CD4-positive, alpha-beta T cell treated with Interleukin-4 for 1 hour (primary cell): Measurements from ENCODE around the gene HSBP1L1.

Source experiments
- DNase-seq, 2 donors: peaks; one replicate each; pipeline ENCODE4 v3.0.0-alpha.2; 2020 to 2022

The HSBP1L1 gene

DNA sequence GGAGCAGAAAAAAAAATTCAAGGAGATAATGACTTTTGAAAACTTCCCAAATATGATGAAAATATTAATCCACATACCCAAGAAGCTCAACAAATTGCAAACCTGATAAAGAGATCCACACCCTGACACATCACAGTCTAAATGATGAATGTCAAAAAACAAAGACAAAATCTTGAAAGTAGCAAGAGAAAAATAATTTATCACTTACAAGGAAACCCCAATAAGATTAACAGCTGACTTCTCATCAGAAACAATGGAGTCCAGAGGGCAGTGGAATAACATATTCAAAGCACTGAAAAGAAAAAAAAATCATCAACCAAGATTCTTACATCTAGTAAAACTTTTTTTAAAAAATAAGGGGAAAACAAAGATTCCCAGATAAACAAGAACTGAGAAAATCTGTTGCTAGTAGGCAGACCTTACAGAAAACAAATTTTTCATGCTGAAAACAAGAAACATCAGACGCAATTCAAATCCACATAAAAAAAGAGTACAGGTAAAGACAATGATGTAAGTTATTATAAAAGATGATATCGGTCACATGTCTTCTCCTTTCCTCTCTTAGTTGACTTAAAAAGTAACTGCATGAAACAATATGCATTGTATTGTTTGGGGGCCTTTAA, 34.3 kb upstream of the HSBP1L1 start:
- no peak for DNase-seq

DNA sequence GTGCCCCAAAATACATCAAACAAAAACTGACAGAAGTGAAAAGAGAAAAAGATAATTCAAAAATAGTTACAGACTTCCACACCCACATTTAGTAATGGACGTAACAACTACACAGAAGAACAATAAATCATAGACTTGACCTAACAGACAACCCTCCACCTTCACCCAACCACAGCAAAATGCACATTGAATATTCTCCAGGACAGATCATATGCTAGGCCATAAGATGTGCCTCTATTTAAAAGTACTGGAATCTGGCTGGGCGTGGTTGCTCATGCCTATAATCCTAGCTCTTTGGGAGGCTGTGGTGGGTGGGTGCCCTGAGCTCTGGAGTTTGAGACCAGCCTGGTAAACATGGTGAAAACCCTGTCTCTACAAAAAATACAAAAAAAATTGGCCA, 33.0 kb upstream of the HSBP1L1 start:
- DNase-seq: no peak

DNA sequence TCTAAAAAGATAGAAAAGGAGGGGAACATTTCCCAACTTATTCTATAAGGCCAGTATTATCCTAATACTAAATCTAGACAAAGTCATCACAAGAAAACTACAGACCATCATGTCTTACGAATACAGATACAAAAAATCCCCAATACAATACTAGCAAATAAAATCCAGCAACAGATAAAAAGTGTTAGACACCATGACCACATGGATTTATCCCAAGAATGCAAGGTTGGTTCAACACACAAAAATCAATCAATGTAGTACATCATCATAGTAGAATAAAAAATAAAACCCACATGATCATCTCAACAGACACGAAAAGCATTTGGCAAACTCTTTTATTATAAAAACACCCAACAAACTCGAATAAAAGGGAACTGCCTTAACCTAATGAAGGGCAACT, 31.5 kb upstream of the HSBP1L1 start:
- DNase-seq: no peak

DNA sequence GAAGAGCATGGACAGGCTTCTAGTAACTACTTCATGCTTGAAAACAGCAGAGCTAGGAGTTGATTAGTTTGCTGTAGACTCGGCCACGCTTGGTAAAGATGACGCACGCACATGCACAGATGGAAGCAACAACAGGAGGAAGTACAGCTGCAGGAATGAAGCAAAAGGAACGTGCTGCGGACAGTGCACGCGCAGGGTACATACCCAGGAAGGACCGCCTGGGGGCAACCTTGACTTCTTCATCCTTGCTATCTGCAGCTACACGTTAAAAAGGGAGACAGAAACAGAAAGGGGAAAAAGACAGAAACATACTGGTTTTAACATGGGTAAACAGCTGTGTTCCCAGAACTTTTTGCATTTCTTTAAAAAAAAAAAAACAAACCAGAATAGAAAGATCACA, 30.7 kb upstream of the HSBP1L1 start:
- DNase-seq: peak in 1 of 2 donors; percentile 8

DNA sequence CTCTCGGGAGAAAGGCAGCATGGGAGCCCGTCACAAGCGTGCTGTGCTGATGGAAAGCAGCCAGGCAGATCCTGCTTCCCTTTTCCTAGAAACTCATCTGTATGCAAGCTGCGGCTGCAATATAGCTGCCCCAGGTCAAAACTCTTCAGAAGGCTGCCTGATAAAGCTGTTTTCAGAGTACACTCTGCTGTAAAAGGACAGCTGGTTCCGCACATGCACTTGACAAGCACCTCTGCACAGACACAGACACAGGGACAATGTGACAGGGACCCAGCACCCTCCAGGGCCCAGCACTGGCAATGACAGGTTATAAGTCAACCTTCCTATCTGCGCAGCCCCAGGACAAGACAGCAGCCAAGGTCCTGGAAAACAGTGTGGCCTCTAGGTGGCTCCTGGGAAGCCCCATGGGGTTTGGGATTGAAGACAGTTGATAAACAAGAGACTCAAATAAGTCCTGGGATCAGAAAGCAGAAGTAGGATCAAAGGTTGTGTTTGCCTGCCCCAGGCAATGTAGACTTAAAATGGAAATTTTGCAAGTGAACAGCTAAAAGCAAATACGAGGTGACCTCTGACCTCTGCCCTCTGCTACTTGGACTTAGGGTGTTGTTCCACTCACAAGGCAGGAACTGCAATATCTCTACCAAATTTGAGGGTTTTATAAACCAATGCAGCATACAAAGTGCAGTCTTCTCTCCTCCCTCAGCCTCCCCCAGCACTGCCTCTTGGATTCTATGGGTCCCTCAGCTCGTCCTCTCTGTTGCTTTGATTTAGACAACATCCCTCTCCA, 29.9 kb upstream of the HSBP1L1 start:
- DNase-seq: no peak

DNA sequence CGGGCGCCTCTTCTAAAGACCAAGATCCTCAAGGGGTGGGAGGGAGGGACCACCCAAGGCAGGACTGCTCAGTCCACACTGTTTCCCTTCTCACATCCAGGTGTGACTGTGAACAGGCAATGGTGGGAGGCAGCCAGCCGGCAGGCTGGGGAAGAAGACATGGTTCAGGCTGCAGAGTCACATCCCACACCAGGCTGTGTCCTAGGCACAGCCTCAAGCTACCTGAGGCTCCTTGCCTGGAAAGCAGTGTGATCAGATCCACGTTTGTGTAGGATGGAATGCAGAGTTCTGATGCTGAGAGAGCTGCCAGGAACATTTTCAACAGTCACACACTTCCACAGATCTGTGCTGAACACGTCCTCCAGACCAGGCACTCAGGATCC, 29.4 kb upstream of the HSBP1L1 start:
- DNase-seq: no peak

DNA sequence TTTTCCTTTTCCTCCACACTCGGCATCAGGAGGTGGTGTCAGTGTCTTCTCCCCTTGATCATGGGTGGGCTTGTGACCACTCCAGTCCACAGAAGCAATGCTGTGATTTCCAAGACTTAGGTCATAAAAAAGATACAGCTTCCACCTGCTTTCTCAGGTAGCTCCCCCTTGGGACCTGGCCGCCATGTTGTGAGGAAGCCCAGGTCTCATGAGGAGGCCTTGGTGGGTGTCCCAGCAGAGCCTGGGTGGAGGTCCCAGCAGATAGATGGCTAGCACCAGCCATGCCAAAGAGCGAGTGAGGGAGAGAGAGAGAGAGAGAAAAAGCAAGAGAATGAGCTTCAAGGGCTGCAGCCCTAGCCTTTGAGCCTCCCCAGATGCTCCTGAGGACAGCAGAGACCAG, 28.9 kb upstream of the HSBP1L1 start:
- DNase-seq: peak in 1 of 2 donors; percentile 4

DNA sequence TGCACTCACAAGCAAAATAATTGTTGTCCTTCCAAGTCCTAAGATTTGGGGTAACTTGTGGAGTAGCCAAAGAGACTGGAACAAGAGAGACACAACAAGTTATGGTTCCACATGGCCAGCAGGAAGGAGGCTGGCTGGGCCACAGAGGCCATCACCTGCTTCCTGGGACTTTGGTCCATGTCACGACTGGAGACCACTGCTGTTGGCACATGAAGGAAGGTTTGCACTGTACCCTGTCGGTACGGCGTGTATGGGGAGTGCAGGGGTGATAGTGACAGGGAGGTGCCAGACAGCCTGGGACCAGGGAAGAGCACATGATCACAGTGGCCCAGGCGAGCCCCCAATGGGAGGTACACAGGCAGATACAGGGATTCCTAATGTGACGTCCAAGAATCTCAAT, 28.5 kb upstream of the HSBP1L1 start:
- DNase-seq: peak in 1 of 2 donors; percentile 5

DNA sequence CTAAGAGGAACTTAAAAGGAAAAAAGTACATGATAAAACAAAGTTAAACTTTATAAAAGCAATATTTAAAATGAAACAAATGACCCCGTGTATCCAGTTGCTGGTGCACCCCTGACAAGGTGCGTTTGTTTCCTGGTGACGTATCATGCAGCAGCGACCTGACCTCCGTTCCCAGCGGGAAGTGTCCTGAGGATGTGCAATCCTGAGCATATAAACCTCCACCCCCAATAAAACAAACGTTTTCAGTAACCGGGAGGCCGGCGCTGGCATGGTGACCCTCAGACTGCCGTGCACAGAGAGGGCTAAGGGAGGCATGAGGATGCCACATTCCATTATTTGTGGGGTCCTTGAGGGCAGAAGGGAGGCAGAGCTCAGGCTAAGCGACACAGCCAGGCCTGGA, 27.8 kb upstream of the HSBP1L1 start:
- peak in 1 of 2 donors; percentile 5 for DNase-seq

DNA sequence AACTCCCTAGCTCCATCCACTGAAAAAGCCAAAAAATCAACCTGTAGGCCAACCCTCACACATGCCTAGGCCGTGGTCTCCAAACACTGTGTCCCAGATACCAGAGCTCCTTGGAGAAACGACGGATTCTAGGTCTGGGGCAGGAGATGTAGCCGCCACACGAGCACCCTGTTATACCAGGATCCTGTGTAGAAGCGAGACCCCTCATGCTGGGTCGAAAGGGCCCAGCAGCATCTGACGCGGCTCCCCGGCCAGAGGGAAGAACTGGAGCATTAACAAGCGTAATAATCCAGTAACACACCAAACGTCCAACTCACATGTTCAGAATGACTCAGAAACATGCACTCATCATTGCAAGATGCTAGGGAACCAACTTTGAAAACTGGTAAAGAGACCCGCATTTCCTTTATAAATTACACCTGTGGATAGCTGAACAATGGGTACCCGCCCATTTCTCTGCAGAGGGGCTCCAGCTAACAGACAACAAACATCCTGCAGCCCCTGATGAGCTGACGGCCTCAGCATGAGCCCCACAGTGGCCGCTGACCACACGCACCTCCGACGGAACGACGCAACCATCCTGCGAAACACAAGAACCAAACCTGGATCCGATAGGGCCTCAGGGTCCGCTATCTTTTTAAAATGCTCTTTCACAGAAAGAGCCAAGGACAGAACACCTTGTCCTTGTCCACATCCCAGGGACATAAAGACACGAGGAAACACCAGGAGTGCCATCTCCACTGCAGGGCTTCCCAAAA, 27.2 kb upstream of the HSBP1L1 start:
- DNase-seq: peak in 1 of 2 donors; percentile 10

DNA sequence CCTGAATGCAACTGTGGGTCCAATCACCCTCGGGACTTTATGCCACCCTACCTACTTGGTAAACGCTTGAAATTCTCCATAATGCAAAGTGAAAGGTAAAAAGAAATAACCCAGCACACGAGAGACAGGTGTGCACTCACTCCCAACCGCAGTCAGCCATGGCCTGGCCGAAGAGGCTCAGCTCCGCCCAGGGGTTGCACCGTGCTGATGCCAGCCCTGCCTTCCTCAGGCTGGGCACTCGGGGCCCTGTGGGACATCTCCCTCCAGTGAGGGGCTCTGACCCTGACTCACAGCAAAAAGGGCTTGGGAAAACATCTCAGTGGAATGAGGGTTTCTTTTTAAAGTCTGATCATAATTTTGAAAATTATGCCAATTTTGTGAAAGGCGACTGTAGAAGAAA, 26.2 kb upstream of the HSBP1L1 start:
- DNase-seq: peak in 1 of 2 donors; percentile 2

DNA sequence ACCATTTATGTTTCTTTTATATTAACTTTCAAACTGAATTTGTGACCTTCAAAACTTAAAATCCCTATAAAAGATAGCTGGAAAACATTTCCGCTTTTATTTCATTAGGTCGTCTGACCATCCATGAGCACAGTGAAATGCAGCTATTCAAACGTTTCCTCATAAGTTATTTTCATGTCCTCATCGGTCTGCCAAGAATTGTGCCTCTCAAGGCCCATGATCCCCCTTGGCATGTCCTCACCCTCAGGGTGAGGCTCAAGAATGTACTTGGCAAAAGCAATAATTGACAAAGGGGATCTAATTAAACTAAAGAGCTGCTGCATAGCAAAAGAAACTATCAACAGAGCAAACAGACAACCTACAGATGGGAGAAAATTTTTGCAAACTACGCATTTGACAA, 25.3 kb upstream of the HSBP1L1 start:
- no peak for DNase-seq

DNA sequence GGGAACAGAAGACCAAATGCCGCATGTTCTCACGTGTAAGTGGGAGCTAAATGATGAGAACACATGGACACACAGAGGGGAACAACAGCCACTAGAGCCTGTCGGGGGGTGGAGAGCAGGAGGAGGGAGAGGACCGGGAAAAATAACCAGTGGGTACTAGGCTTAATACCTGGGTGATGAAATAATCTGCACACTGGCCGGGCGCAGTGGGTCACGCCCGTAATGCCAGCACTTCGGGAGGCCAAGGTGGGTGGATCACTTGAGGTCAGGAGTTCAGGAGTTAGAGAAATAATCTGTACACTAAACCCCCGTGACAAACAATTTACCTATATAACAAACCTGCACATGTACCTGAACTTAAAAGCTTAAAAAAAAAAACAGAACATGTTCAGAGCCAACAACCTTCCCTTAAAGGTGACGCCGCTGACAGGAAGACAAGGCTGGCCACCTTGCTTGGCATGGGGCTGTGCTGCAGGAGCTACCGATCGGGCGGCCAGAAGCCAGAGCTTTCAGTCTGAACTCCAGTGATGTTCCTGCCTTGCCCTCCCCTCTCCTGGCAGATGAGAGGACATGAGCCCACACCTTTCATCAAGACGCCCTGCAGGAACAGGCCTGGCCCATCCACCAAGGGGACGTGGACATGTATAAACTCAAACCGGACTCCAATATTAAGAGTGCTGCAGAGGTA, 24.2 kb upstream of the HSBP1L1 start:
- DNase-seq: peak in 1 of 2 donors; percentile 9

DNA sequence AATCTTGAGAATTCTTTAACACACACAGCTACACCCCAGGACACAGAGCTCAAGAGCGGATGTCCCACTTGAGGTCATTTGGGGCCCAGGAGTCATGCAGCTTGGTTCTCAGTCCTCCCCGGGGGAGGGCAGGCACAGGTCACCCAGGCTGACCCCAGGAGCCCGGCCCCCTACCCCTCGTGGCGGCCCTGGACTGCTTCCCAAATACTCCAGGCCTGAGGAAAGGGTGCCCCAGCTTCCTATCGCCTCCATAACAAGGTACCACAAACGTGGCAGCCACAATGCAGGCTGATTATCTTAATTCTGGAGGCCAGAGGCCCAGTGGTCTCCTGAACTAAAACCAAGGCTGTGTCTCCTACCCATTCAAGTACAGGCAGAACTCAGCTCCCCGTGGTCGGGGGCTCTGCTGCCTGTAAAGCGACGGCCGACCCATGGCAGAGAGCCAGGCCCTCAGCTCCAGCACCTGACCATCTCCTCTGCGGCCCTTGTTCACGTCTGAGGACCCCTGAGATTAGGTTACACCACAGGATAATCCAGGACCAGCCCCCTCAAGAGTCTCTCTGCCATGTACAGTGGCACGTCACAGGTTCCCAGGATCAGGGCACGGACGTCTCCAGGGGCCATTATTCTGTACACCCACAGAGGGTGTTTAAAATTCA, 23.5 kb upstream of the HSBP1L1 start:
- DNase-seq: peak in 1 of 2 donors; percentile 5

DNA sequence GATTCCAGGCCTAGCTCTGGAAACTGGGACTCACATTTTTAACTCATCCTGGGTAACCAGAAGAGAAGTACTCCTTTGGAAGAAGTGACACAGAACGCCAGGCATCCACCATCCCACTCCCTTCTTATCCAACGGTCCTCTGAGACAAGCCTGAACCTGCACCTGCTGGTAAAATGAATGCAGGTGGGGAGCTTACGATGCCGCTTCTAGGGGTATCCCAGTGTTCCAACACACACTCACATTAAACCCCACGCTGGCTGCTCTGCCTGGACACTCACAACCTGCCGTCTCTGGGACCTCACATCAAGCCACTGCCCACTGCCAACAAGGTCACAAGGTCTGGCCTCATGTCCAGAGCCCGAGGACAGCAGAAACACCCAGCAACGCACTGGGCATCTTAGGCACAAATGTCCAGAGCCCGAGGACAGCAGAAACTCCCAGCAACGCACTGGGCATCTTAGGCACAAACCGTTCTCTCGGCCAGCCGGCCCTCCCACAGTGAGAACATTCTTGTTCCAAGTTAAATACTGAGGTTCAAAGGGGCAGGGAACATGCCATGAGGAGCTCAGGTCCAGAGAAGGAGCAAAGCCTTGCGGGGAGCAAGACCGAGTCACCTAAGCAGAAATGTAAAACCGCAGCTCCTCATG, 22.8 kb upstream of the HSBP1L1 start:
- no peak for DNase-seq

DNA sequence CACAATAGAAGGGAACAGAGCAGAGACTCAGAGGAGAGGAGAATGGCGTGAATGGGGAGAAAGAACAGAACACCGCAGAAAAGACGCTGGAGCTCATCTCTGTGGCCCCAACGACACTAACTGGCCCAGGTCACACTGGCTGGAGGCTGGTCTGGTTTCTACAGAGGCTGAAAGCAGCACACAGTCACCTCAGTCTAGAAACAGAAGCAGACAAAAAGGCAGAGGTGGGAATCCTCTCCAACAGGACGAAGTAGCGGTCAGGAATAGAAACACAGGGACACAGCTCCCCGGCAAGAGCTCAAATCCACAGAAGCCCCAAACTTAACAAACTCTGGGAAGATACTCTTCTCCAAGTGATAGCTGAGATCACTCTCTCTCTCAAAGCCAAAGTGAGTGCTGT, 22.2 kb upstream of the HSBP1L1 start:
- DNase-seq: no peak

DNA sequence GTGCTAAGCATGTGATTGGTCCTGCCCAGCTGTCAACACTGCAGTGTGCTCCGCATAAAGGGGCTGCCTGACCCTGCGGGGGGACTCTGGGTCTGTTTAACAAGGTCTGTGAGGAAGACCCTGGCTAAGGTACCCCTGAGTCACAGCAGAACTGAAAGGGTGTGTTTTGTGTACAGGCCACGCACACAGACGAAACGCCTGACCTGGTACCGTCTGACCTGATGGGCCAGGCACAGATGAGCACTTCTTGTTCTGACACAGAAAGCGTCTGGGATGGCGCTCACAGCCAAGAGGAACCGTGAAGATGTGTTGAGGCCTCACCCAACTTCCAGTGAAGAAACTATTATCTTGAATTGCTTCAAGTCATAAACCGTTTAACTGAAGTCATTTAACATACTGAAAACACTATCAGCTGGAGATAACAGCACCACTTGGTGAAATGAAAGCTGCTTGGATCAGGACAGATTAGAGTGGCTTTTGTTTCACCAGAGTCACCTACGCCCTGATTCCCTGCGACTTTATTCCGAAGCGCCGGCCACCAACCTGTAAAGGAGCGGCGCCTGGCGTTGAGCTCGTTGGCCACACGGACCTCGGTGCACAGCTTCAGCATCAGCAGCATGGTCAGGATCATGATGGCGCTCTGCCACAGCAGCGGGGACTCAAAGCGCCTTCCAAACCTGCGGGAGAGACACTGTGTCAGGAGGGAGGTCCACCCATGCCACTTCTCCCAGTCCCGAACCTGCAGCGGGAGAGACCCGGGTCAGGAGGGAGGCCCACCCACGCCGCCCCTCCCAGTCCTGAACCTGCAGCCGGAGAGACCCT, 21.4 kb upstream of the HSBP1L1 start:
- DNase-seq: no peak

DNA sequence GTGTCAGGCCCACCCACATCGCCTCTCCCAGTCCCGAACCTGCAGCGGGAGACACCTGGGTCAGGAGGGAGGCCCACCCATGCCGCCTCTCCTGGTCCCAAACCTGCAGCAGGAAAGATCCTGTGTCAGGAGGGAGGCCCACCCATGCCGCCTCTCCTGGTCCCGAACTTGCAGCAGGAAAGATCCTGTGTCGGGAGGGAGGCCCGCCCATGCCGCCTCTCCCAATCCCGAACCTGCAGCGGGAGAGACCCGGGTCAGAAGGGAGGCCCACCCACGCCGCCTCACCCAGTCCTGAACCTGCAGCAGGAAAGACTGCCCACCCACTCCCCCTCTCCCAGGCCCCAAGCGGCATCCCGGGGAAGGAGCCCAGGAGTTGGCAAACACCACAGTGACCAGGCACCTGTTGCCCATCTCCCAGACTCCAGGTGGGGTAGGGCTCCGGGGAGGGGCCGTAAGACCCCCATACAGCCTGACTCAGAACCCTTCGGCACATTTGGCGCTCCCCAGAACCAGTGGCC, 20.8 kb upstream of the HSBP1L1 start:
- DNase-seq: no peak

DNA sequence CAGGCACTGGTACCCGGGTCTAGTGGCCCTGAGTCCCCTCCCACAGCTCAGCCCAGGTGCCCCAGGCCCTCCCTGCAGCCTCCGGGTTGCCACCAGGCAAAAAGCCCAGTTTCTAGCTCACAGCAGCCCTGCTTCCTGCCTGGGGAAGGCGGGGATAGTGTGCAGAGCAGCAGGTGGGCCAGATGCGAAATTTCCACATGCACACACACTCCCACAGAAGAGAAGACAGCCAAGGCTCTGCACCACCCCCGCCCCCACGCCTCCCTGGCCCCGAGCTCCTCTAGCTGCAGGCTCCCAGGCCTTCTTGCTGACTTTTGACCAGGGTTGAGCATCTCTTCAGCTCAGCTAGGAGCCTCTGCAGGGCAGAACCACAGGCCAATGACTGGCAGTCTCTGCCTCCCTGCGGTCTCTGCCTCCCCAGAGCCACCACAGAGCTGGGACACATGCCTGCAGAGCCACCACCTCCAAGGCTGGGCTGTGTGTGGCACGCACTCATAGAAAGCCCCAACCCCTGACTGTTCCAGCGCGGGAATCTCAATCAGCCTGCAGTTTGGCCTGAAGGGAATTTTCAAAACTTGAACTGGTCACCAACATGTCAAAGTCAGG, 20.2 kb upstream of the HSBP1L1 start:
- no peak for DNase-seq

DNA sequence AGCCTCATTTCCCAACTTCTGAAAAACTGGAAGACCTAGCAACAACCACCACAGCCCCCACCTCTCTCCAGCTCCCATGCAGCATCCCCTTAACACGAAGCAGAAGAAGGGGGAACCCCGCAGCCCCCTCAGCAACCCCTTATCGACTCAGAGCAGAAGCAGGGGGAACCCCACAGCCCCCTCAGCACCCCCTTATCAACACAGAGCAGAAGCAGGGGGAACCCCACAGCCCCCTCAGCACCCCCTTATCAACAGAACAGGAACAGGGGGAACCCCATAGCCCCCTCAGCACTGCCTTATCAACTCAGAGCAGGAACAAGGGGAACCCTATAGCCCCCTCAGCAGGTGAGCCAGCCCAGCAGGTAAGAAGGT, 19.7 kb upstream of the HSBP1L1 start:
- no peak for DNase-seq
